CD4-positive, alpha-beta T cell (primary cell): Measurements from ENCODE around the gene SNRPA. TPM values are rescaled to one million over a fixed set of nuclear protein-coding genes. Genes with fewer than 3 reads are reported as not detected.

ENCODE experiments used
- ATAC-seq: fragments of 200-7000 bp; cut with Tn5 transposase; one replicate; pipeline ENCODE4 v1.10.0; 2022; ENCODE audit warnings: mild to moderate bottlenecking; ENCODE audit not compliant: poor library complexity
- CTCF ChIA-PET: fragments of 350-600 bp; sonication (Branson Sonifier 250); formaldehyde crosslinking; loops from one replicate; lab custom pipeline; 2021; ENCODE audit warnings: antibody characterized with exemption, inconsistent platforms; lab: Charles Lee
- POLR2A ChIA-PET: fragments of 350-600 bp; sonication (Branson Sonifier 250); formaldehyde crosslinking; loops from one replicate; lab custom pipeline; 2021; ENCODE audit warnings: antibody characterized with exemption, inconsistent platforms; lab: Charles Lee
- DNase-seq, 14 experiments: peaks; one replicate each; pipeline ENCODE4 v3.0.0-alpha.2; 2013 to 2020; ENCODE audit warnings: mixed read lengths in 2 of 14
- H3K27ac ChIP-seq, 2 donors: one replicate each; pipeline versions ENCODE4 v1.5.1 to v1.7.0; 2013; ENCODE audit warnings: low read length in 2 of 2, low read depth in 1 of 2, mild to moderate bottlenecking in 1 of 2
- H3K27me3 ChIP-seq, 2 experiments: 1 replicate in 1 of 2; 2 replicates in 1 of 2; pipeline versions ENCODE4 v1.6.1 to v1.7.0; 2013; ENCODE audit warnings: low read length in 2 of 2, control low read depth in 1 of 2, mild to moderate bottlenecking in 1 of 2, moderate library complexity in 1 of 2; ENCODE audit not compliant: insufficient read depth in 2 of 2, control insufficient read depth in 1 of 2
- H3K36me3 ChIP-seq: one replicate; pipeline ENCODE4 v1.6.1; 2013; ENCODE audit warnings: low read length, control low read depth; ENCODE audit not compliant: insufficient read depth
- H3K4me1 ChIP-seq: one replicate; pipeline ENCODE4 v1.6.1; 2013; ENCODE audit warnings: low read length, control low read depth; ENCODE audit not compliant: insufficient read depth
- H3K4me3 ChIP-seq: one replicate; pipeline ENCODE4 v1.5.1; 2013; ENCODE audit warnings: mild to moderate bottlenecking, low read length, moderate library complexity
- H3K9me3 ChIP-seq, 2 experiments: 1 replicate in 1 of 2; 2 replicates in 1 of 2; pipeline versions ENCODE4 v1.6.1 to v1.7.0; 2013; ENCODE audit warnings: low read length in 2 of 2, mild to moderate bottlenecking in 2 of 2, control low read depth in 1 of 2, moderate library complexity in 1 of 2; ENCODE audit not compliant: control insufficient read depth in 1 of 2, insufficient read depth in 1 of 2
- H3K27ac Mint-ChIP-seq: one replicate; pipeline ENCODE4 v1.8.0; 2020; ENCODE audit warnings: mixed read lengths
- H3K27me3 Mint-ChIP-seq: one replicate; pipeline ENCODE4 v1.8.0; 2021; ENCODE audit warnings: mixed read lengths
- H3K36me3 Mint-ChIP-seq: one replicate; pipeline ENCODE4 v1.8.0; 2021; ENCODE audit warnings: low read depth, mixed read lengths
- H3K4me1 Mint-ChIP-seq: one replicate; pipeline ENCODE4 v1.8.0; 2021; ENCODE audit warnings: low read depth, mixed read lengths
- H3K4me3 Mint-ChIP-seq: one replicate; pipeline ENCODE4 v1.8.0; 2020; ENCODE audit warnings: mild to moderate bottlenecking, mixed read lengths
- H3K9me3 Mint-ChIP-seq: one replicate; pipeline ENCODE4 v1.8.0; 2020; ENCODE audit warnings: mixed read lengths
- intact Hi-C, 2 experiments: fragments of 100-400 bp; cut with DNase I in 1 of 2; cut with micrococcal nuclease in 1 of 2; formaldehyde crosslinking; loops; one replicate each; pipeline versions ENCODE4 v1.15.1 to v1.9.0; 2023 to 2025; cut with DNase I, micrococcal nuclease
- total RNA-seq, 174 experiments: library from RNA in 2 of 174; stranded (reverse) in 2 of 174; gene quantifications; one replicate each; pipeline ENCODE4 v1.2.3 and lab custom pipeline; 2021 to 2026
- TF ChIP-seq, protein P1 (sequence below): fragments of 200-600 bp; IDR thresholded peaks from one replicate; pipeline ENCODE4 v1.8.0; 2022; ENCODE audit warnings: antibody characterized with exemption, mild to moderate bottlenecking

SNRPA gene
- total RNA-seq, 2 experiments from 2014 or later, result 60.3 to 76.7 TPM

DNA sequence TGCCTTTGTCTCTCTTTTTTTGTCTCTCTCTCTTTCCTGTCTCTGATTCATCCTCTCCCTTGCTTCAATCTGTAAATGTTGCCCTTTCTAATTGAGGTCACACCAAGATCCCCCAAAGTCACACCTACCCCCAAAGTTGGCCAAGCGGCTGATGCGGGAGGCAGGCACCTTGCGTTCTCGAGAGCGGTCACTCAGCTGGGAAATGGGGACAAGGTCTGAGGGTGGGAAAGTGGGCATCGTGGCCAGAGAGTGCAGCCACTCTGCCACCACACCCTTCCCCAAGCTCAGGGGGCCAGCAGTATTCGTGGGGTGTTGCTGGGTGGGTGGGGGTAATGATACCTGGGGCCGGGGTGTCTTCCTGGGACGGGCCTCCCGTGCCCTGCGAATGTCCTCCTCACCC lies 37.1 kb upstream of the SNRPA start:
- no peaks in the 10 kb centered on the region for H3K9me3 Mint-ChIP-seq
- peaks cover 58% of the 10 kb centered on the region for H3K4me1 Mint-ChIP-seq
- no peaks in the 10 kb centered on the region for H3K27me3 Mint-ChIP-seq
- TF ChIP-seq, protein P1, sequence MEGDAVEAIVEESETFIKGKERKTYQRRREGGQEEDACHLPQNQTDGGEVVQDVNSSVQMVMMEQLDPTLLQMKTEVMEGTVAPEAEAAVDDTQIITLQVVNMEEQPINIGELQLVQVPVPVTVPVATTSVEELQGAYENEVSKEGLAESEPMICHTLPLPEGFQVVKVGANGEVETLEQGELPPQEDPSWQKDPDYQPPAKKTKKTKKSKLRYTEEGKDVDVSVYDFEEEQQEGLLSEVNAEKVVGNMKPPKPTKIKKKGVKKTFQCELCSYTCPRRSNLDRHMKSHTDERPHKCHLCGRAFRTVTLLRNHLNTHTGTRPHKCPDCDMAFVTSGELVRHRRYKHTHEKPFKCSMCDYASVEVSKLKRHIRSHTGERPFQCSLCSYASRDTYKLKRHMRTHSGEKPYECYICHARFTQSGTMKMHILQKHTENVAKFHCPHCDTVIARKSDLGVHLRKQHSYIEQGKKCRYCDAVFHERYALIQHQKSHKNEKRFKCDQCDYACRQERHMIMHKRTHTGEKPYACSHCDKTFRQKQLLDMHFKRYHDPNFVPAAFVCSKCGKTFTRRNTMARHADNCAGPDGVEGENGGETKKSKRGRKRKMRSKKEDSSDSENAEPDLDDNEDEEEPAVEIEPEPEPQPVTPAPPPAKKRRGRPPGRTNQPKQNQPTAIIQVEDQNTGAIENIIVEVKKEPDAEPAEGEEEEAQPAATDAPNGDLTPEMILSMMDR, result no peak
- ChIA-PET CTCF (interaction anchor here (1.2 kb wide), 2 partner anchors 85 to 93 kb away, joined by 3 to 5 read pairs; partner anchors contain the start of gene EGLN2), POLR2A (interaction anchor here (1.2 kb wide), 1 partner anchor 51 kb away, joined by 5 read pairs; no protein-coding TSS in a partner anchor)
- Histone ChIP-seq H3K36me3 (peaks cover 18% of the 10 kb centered on the region), H3K27me3 (no peaks in the 10 kb centered on the region), H3K9me3 (no peaks in the 10 kb centered on the region), H3K4me1 (peaks cover 48% of the 10 kb centered on the region), H3K4me3 (peak overlapping the region; percentile 89), H3K27ac (peak overlapping the region; percentile 89 to 96)
- H3K27ac Mint-ChIP-seq, result peak overlapping the region; percentile 66
- intact Hi-C loops, result loop anchor here in 1 of 2 experiments (10.0 kb wide), 1 partner anchor 49 kb away; no protein-coding TSS in a partner anchor
- peak overlapping the region; percentile 85 for H3K4me3 Mint-ChIP-seq
- peaks cover 61% of the 10 kb centered on the region for H3K36me3 Mint-ChIP-seq
- DNase-seq, result no peak
- no peak for ATAC-seq

GRCh38 chr19:40714441-40715299 lies 36.3 kb upstream of the SNRPA start:
- peaks cover 10% of the 10 kb centered on the region for H3K36me3 ChIP-seq
- peak overlapping the region; percentile 95 for H3K4me3 Mint-ChIP-seq
- H3K4me1 Mint-ChIP-seq, result peaks cover 65% of the 10 kb centered on the region
- intact Hi-C loops, result loop anchor here (1.0 to 10.0 kb wide), 4 partner anchors 23 to 553 kb away; no protein-coding TSS in a partner anchor
- peak overlapping the region; percentile 89 to 96 for H3K27ac ChIP-seq
- H3K27me3 ChIP-seq, result no peaks in the 10 kb centered on the region
- H3K9me3 ChIP-seq, result no peaks in the 10 kb centered on the region
- peaks cover 56% of the 10 kb centered on the region for H3K4me1 ChIP-seq
- no peaks in the 10 kb centered on the region for H3K27me3 Mint-ChIP-seq
- peak overlapping the region; percentile 94 for H3K27ac Mint-ChIP-seq
- DNase-seq (peak; percentile 86 to 97 (median 93)), ATAC-seq (peak; percentile 75)
- POLR2A ChIA-PET, result interaction anchor here (1.2 kb wide), 1 partner anchor 52 kb away, joined by 5 read pairs; no protein-coding TSS in a partner anchor
- CTCF ChIA-PET, result interaction anchor here (1.2 kb wide), 1 partner anchor 92 kb away, joined by 5 read pairs; no protein-coding TSS in a partner anchor
- peaks cover 54% of the 10 kb centered on the region for H3K36me3 Mint-ChIP-seq
- H3K9me3 Mint-ChIP-seq, result no peaks in the 10 kb centered on the region
- peak overlapping the region; percentile 89 for H3K4me3 ChIP-seq
- TF ChIP-seq, protein P1, result no peak

- no peaks in the 10 kb centered on the region for H3K27me3 Mint-ChIP-seq
Measured at GRCh38 chr19:40716031-40716481, 34.9 kb upstream of the SNRPA start.

More at GRCh38 chr19:40716031-40716481, 34.9 kb upstream of the SNRPA start:
- H3K36me3 ChIP-seq, result peaks cover 2% of the 10 kb centered on the region
- Mint-ChIP-seq H3K4me3 (peak overlapping the region; percentile 95), H3K36me3 (peaks cover 48% of the 10 kb centered on the region), H3K27ac (peak overlapping the region; percentile 94), H3K9me3 (no peaks in the 10 kb centered on the region), H3K4me1 (peaks cover 75% of the 10 kb centered on the region)
- peaks cover 68% of the 10 kb centered on the region for H3K4me1 ChIP-seq
- peak in 13 of 14 experiments; percentile 35 to 88 (median 51) for DNase-seq
- ChIA-PET POLR2A (interaction anchor here (0.8 to 2.4 kb wide), 8 partner anchors 22 to 648 kb away, joined by 3 to 22 read pairs (median 4); partner anchors contain the start of genes ACTMAP, B9D2, RAB4B and SNRPA), CTCF (interaction anchor here (1.0 to 1.6 kb wide), 5 partner anchors 37 to 103 kb away, joined by 3 to 7 read pairs (median 4); partner anchors contain the start of gene RAB4B)
- TF ChIP-seq, protein P1, result no peak
- no peaks in the 10 kb centered on the region for H3K9me3 ChIP-seq
- no peak for ATAC-seq
- intact Hi-C loops, result loop anchor here (1.0 to 10.0 kb wide), 7 partner anchors 25 to 551 kb away; partner anchors contain the start of genes ACTMAP (in 1 of the 2), EGLN2 (in 1 of the 2), NUMBL (in 1 of the 2) and RAB4B (in 1 of the 2)
- no peaks in the 10 kb centered on the region for H3K27me3 ChIP-seq
- H3K4me3 ChIP-seq, result peak overlapping the region; percentile 89
- H3K27ac ChIP-seq, result peak overlapping the region; percentile 89 to 96
